D721Med (cell line): ENCODE measurements around the gene NAXD.

Experiments
- DNase-seq: peaks from one replicate; pipeline ENCODE4 v3.0.0; 2011; ENCODE audit warnings: low spot score; ENCODE audit not compliant: insufficient read length
- FAIRE-seq: peaks from 2 replicates; lab custom pipeline; 2011; peaks lifted over from hg19 to GRCh38; lab: Jason Lieb, UNC
- TF ChIP-seq, protein P1 (sequence below): IDR thresholded peaks from 2 replicates; pipeline ENCODE4 v1.5.1; 2012; ENCODE audit warnings: mild to moderate bottlenecking, control low read depth; ENCODE audit not compliant: insufficient read depth; ENCODE audit errors: missing control alignments

NAXD gene

GRCh38 chr13:110638814-110639806 lies 23.8 kb downstream of the NAXD start:
- no peak for DNase-seq
- no peak for FAIRE-seq
- TF ChIP-seq, protein P1, sequence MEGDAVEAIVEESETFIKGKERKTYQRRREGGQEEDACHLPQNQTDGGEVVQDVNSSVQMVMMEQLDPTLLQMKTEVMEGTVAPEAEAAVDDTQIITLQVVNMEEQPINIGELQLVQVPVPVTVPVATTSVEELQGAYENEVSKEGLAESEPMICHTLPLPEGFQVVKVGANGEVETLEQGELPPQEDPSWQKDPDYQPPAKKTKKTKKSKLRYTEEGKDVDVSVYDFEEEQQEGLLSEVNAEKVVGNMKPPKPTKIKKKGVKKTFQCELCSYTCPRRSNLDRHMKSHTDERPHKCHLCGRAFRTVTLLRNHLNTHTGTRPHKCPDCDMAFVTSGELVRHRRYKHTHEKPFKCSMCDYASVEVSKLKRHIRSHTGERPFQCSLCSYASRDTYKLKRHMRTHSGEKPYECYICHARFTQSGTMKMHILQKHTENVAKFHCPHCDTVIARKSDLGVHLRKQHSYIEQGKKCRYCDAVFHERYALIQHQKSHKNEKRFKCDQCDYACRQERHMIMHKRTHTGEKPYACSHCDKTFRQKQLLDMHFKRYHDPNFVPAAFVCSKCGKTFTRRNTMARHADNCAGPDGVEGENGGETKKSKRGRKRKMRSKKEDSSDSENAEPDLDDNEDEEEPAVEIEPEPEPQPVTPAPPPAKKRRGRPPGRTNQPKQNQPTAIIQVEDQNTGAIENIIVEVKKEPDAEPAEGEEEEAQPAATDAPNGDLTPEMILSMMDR = no peak

GRCh38 chr13:110639935-110640334 lies 24.6 kb downstream of the NAXD start:
- TF ChIP-seq, protein P1 = no peak
- FAIRE-seq (no peak), DNase-seq (no peak)

DNA sequence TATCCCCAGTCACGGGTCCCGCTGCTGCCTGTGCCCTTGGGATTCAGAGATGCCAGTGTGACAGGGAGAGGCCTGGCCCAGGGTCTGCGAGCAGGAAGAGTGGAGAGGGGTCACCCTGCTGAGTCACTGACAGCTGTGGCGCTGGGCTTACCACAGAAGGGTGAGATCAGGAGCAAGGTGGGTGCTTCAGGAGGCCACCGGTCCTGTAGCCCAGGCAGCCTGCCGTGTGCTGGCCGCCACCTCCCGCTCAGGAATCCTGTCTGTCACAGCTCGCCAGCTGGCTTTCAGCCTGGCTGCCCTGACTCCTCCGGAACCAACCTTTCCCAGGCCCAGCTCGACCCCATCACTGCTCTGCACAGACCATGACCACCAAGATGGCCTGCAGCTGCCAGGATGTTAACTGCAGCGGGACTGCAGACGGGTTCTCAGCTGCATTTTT lies 25.3 kb downstream of the NAXD start:
- TF ChIP-seq, protein P1 = no peak
- DNase-seq = no peak
- no peak for FAIRE-seq

GRCh38 chr13:110641055-110642015 lies 26.0 kb downstream of the NAXD start:
- DNase-seq (no peak), FAIRE-seq (no peak)
- TF ChIP-seq, protein P1 = no peak

- no peak for FAIRE-seq
- TF ChIP-seq, protein P1 = no peak
- no peak for DNase-seq
Observed at GRCh38 chr13:110642291-110642981, 27.1 kb downstream of the NAXD start.

- TF ChIP-seq, protein P1 = no peak
- FAIRE-seq (no peak), DNase-seq (no peak)
Observed at GRCh38 chr13:110643324-110643723, 28.0 kb downstream of the NAXD start.
